ENCODE data around the gene INPP5A.

The INPP5A gene

DNA sequence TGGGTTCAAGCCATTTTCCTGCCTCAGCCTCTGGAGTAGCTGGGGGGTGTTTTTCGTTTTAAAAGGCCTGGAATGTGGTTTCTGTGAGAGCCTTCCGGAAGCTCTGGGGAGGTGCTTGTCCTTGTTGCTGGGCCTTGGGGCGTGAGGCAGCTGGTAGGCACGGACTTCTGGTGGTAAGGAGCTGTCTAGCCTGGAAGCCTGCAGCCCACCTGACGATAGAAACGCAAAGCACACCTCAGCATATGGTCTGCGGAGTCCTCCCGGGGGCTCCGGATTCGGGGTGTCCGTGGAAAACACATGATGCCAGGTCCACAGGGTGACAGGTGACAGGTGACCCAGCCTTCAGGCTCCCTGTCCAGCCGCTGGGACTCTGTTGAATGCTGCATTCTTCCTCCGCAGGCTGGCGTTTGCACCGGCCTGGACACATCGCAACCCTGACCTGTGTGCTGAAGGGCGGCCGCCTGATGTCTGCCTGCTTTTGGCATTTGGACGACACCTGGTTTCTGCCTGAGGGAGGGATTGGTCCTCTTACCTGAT lies 37.3 kb downstream of the INPP5A start:
- no peaks in the 10 kb centered on the region for H3K27me3 ChIP-seq (replicated peaks; ENCODE audit: control insufficient read depth, insufficient read depth, low read length, poor library complexity, severe bottlenecking)
- H3K9me3 ChIP-seq (ENCODE audit: control insufficient read depth, low read length) = no peaks in the 10 kb centered on the region
- H3K4me1 ChIP-seq (ENCODE audit: control insufficient read depth, insufficient read depth, low read length, poor library complexity, severe bottlenecking) = peaks cover 21% of the 10 kb centered on the region
- no peak for DNase-seq
- H3K4me3 ChIP-seq (ENCODE audit: insufficient read depth, low read depth, low read length, poor library complexity, severe bottlenecking) = no peak overlapping the region
- no peaks in the 10 kb centered on the region for H3K36me3 ChIP-seq (ENCODE audit: control insufficient read depth, insufficient read depth, low read length)
- H3K27ac ChIP-seq (ENCODE audit: insufficient read depth, low read length, poor library complexity, severe bottlenecking) = no peak overlapping the region

DNA sequence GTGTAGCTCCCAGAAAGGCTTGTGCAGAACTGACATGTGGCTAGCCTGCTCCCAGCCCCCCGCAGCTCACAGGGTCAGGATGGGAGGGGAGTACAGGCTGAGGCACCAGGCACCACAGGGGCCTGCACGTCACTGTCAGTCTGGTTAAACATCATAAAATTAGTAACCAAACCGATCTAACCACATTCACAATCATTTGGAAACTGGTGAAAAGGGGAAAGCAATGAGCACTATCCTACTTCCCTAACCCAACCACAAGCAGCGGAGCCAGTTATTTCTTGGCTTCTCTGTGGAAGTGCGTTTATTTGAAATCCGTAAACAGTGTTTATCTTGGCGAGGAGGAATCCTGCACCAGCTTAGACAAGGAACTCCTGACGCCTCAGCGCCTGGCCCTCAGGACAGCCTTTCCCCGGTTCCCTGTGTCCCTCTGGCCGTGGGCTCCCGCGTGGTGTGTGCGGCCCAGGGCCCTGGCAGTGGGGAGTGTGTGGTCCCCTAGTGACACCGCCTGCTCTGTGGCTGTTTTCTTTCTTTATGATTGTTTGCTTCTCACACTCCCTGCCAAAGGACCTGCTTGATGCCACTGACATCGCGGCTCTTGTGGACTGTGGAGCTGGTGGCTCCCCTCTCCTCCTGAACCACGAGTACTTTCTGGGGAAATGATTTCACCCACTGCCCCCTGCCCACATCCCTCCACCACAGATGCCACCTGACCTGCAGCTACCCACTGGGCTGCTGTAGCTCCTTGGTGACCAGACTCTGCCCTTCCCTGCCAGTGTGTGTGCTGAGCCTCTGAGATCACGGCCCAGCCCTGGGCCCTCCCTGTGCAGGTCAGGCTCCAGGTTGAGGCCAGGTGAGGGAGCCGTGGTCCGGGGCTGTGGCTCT lies 38.0 kb downstream of the INPP5A start:
- Histone ChIP-seq H3K27me3 (replicated peaks; ENCODE audit: control insufficient read depth, insufficient read depth, low read length, poor library complexity, severe bottlenecking) (no peaks in the 10 kb centered on the region), H3K27ac (ENCODE audit: insufficient read depth, low read length, poor library complexity, severe bottlenecking) (no peak overlapping the region), H3K36me3 (ENCODE audit: control insufficient read depth, insufficient read depth, low read length) (no peaks in the 10 kb centered on the region), H3K4me1 (ENCODE audit: control insufficient read depth, insufficient read depth, low read length, poor library complexity, severe bottlenecking) (peaks cover 21% of the 10 kb centered on the region), H3K4me3 (ENCODE audit: insufficient read depth, low read depth, low read length, poor library complexity, severe bottlenecking) (no peak overlapping the region), H3K9me3 (ENCODE audit: control insufficient read depth, low read length) (no peaks in the 10 kb centered on the region)
- no peak for DNase-seq

- H3K36me3 ChIP-seq (ENCODE audit: control insufficient read depth, insufficient read depth, low read length) = no peaks in the 10 kb centered on the region
- no peaks in the 10 kb centered on the region for H3K27me3 ChIP-seq (replicated peaks; ENCODE audit: control insufficient read depth, insufficient read depth, low read length, poor library complexity, severe bottlenecking)
- H3K9me3 ChIP-seq (ENCODE audit: control insufficient read depth, low read length) = no peaks in the 10 kb centered on the region
- H3K27ac ChIP-seq (ENCODE audit: insufficient read depth, low read length, poor library complexity, severe bottlenecking) = no peak overlapping the region
- H3K4me1 ChIP-seq (ENCODE audit: control insufficient read depth, insufficient read depth, low read length, poor library complexity, severe bottlenecking) = peaks cover 8% of the 10 kb centered on the region
- no peak overlapping the region for H3K4me3 ChIP-seq (ENCODE audit: insufficient read depth, low read depth, low read length, poor library complexity, severe bottlenecking)
- DNase-seq = no peak
Measured at GRCh38 chr10:132576671-132577349, 39.2 kb downstream of the INPP5A start.

DNA sequence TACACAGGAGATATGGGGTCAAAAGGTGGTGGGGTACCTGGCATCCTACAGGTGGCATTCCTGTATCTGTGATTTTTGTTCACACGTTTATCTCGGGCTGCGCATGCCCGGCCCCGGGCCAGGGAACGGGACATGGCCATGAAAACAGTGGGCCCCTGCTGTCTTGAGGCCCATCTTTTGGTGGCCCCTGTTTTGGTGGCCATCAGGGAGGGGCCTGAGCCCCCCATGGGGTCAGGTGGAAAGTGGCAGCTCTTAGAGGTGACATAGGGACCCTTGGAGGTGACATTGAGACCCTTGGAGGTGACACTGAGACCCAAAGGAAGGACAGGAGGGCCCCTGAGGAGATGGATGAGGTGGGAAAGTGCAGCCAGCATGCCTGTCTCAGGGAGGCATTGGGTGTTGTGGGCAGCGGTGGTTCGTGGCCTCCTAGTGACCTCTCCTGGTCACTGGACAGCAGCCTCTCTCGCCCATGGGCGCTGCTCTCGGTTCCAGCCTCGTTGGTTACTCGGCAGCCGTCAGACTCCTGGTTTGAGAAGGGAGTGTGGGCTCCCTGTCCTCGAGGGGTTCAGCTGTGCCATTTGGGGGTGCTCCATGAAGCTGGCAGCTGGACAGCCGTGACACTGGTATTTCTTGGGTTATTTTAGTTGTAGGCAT lies 39.9 kb downstream of the INPP5A start:
- H3K9me3 ChIP-seq (ENCODE audit: control insufficient read depth, low read length) = no peaks in the 10 kb centered on the region
- no peak for DNase-seq
- H3K27ac ChIP-seq (ENCODE audit: insufficient read depth, low read length, poor library complexity, severe bottlenecking) = no peak overlapping the region
- H3K4me1 ChIP-seq (ENCODE audit: control insufficient read depth, insufficient read depth, low read length, poor library complexity, severe bottlenecking) = peaks cover 2% of the 10 kb centered on the region
- no peaks in the 10 kb centered on the region for H3K36me3 ChIP-seq (ENCODE audit: control insufficient read depth, insufficient read depth, low read length)
- H3K27me3 ChIP-seq (replicated peaks; ENCODE audit: control insufficient read depth, insufficient read depth, low read length, poor library complexity, severe bottlenecking) = no peaks in the 10 kb centered on the region
- H3K4me3 ChIP-seq (ENCODE audit: insufficient read depth, low read depth, low read length, poor library complexity, severe bottlenecking) = no peak overlapping the region

DNA sequence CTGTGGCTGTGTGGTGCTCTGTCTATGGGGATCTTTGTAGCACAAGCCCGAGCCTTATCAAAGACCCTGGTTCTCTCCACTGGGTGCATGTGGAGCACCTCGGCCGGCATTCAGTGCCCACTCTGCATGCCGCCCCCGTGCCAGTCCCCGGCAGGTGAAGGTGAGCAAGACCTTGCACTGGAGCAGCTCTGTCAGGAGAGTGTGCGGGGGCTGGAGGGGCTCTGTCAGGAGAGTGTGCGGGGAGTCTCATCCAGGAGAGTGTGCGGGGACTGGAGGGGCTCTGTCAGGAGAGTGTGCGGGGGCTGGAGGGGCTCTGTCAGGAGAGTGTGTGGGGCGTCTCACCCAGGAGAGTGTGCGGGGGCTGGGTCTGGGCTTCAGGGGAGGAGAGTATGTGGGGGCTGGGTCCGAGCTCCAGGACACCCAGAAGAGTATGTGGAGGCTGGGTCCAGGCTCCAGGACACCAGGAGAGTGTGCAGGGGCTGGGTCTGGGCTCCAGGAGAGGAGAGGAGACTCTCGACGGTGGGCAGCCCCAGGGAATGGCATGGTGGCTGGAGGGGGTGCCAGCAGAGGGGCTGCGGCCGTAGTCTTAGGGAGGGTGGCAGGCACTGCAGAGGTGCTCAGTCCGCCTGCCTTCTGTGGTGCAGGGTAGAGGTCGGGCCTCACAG lies 40.8 kb downstream of the INPP5A start:
- no peaks in the 10 kb centered on the region for H3K9me3 ChIP-seq (ENCODE audit: control insufficient read depth, low read length)
- no peak overlapping the region for H3K4me3 ChIP-seq (ENCODE audit: insufficient read depth, low read depth, low read length, poor library complexity, severe bottlenecking)
- H3K4me1 ChIP-seq (ENCODE audit: control insufficient read depth, insufficient read depth, low read length, poor library complexity, severe bottlenecking) = no peaks in the 10 kb centered on the region
- H3K36me3 ChIP-seq (ENCODE audit: control insufficient read depth, insufficient read depth, low read length) = no peaks in the 10 kb centered on the region
- no peak overlapping the region for H3K27ac ChIP-seq (ENCODE audit: insufficient read depth, low read length, poor library complexity, severe bottlenecking)
- no peak for DNase-seq
- H3K27me3 ChIP-seq (replicated peaks; ENCODE audit: control insufficient read depth, insufficient read depth, low read length, poor library complexity, severe bottlenecking) = no peaks in the 10 kb centered on the region

GRCh38 chr10:132579027-132579859 lies 41.7 kb downstream of the INPP5A start:
- DNase-seq = no peak
- no peaks in the 10 kb centered on the region for H3K27me3 ChIP-seq (replicated peaks; ENCODE audit: control insufficient read depth, insufficient read depth, low read length, poor library complexity, severe bottlenecking)
- no peak overlapping the region for H3K27ac ChIP-seq (ENCODE audit: insufficient read depth, low read length, poor library complexity, severe bottlenecking)
- H3K4me1 ChIP-seq (ENCODE audit: control insufficient read depth, insufficient read depth, low read length, poor library complexity, severe bottlenecking) = no peaks in the 10 kb centered on the region
- no peaks in the 10 kb centered on the region for H3K9me3 ChIP-seq (ENCODE audit: control insufficient read depth, low read length)
- H3K36me3 ChIP-seq (ENCODE audit: control insufficient read depth, insufficient read depth, low read length) = no peaks in the 10 kb centered on the region
- no peak overlapping the region for H3K4me3 ChIP-seq (ENCODE audit: insufficient read depth, low read depth, low read length, poor library complexity, severe bottlenecking)

GRCh38 chr10:132580143-132580542 lies 42.6 kb downstream of the INPP5A start:
- no peak for DNase-seq
- no peak overlapping the region for H3K27ac ChIP-seq (ENCODE audit: insufficient read depth, low read length, poor library complexity, severe bottlenecking)

DNA sequence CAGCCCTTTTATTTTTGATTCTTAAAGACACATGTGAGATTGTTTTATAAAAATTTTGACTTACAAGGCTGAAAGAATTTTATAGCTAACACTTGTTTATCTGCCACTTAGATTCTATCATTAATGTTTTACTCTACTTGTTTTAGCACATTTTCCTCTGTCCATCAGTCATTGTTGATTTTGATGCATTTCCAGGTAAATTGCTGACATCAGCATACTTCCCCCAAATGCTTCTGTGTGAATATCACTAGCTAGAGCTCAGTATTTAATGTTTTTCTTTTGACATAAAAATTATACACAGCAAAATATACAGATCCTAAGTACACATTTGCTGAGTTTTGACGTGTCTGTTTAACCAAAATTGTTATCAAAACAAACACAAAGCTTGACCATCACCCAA lies 43.0 kb downstream of the INPP5A start:
- no peak for DNase-seq

More at GRCh38 chr10:132580143-132580542, 42.6 kb downstream of the INPP5A start:
- Histone ChIP-seq H3K4me1 (ENCODE audit: control insufficient read depth, insufficient read depth, low read length, poor library complexity, severe bottlenecking) (no peaks in the 10 kb centered on the region), H3K27me3 (replicated peaks; ENCODE audit: control insufficient read depth, insufficient read depth, low read length, poor library complexity, severe bottlenecking) (no peaks in the 10 kb centered on the region), H3K36me3 (ENCODE audit: control insufficient read depth, insufficient read depth, low read length) (no peaks in the 10 kb centered on the region), H3K4me3 (ENCODE audit: insufficient read depth, low read depth, low read length, poor library complexity, severe bottlenecking) (no peak overlapping the region), H3K9me3 (ENCODE audit: control insufficient read depth, low read length) (no peaks in the 10 kb centered on the region)

GRCh38 chr10:132582137-132582536 lies 44.5 kb downstream of the INPP5A start:
- Histone ChIP-seq H3K4me1 (ENCODE audit: control insufficient read depth, insufficient read depth, low read length, poor library complexity, severe bottlenecking) (no peaks in the 10 kb centered on the region), H3K27me3 (replicated peaks; ENCODE audit: control insufficient read depth, insufficient read depth, low read length, poor library complexity, severe bottlenecking) (no peaks in the 10 kb centered on the region), H3K4me3 (ENCODE audit: insufficient read depth, low read depth, low read length, poor library complexity, severe bottlenecking) (no peak overlapping the region), H3K9me3 (ENCODE audit: control insufficient read depth, low read length) (no peaks in the 10 kb centered on the region), H3K27ac (ENCODE audit: insufficient read depth, low read length, poor library complexity, severe bottlenecking) (no peak overlapping the region), H3K36me3 (ENCODE audit: control insufficient read depth, insufficient read depth, low read length) (no peaks in the 10 kb centered on the region)
- DNase-seq = no peak

More for the DNA sequence above, 43.0 kb downstream of the INPP5A start:
- Histone ChIP-seq H3K36me3 (ENCODE audit: control insufficient read depth, insufficient read depth, low read length) (no peaks in the 10 kb centered on the region), H3K27ac (ENCODE audit: insufficient read depth, low read length, poor library complexity, severe bottlenecking) (no peak overlapping the region), H3K4me3 (ENCODE audit: insufficient read depth, low read depth, low read length, poor library complexity, severe bottlenecking) (no peak overlapping the region), H3K9me3 (ENCODE audit: control insufficient read depth, low read length) (no peaks in the 10 kb centered on the region), H3K27me3 (replicated peaks; ENCODE audit: control insufficient read depth, insufficient read depth, low read length, poor library complexity, severe bottlenecking) (no peaks in the 10 kb centered on the region), H3K4me1 (ENCODE audit: control insufficient read depth, insufficient read depth, low read length, poor library complexity, severe bottlenecking) (no peaks in the 10 kb centered on the region)
